Uterus (tissue), 4 donors: ENCODE data around the gene REEP5. TPM values are rescaled to one million over a fixed set of nuclear protein-coding genes. Genes with fewer than 3 reads are reported as not detected.

Experiments used
- DNase-seq, 2 donors: peaks; one replicate each; pipeline ENCODE4 v3.0.0-alpha.2; 2019 to 2020
- H3K27ac ChIP-seq, 2 donors: fragments of 200-600 bp; sonication (generic); 1 replicate in 1 of 2; 2 replicates in 1 of 2; pipeline ENCODE4 v1.5.1; 2016 to 2018
- H3K27me3 ChIP-seq, 2 donors: fragments of 200-600 bp; sonication (generic); one replicate each; pipeline ENCODE4 v1.5.1; 2018 to 2019; ENCODE audit warnings: control low read depth in 1 of 2
- H3K36me3 ChIP-seq, 2 donors: fragments of 200-600 bp; sonication (generic); one replicate each; pipeline ENCODE4 v1.5.1; 2019; ENCODE audit warnings: control low read depth in 1 of 2
- H3K4me1 ChIP-seq, 2 donors: fragments of 200-600 bp; sonication (generic); one replicate each; pipeline ENCODE4 v1.5.1; 2018 to 2019; ENCODE audit warnings: control low read depth in 1 of 2
- H3K4me3 ChIP-seq, 2 donors: fragments of 200-600 bp; sonication (generic); 1 replicate in 1 of 2; 2 replicates in 1 of 2; pipeline ENCODE4 v1.5.1; 2018 to 2019; ENCODE audit warnings: mild to moderate bottlenecking in 1 of 2
- H3K9me3 ChIP-seq, 2 donors: fragments of 200-600 bp; sonication (generic); one replicate each; pipeline ENCODE4 v1.5.1; 2019; ENCODE audit warnings: control low read depth in 1 of 2
- POLR2A ChIP-seq, 2 donors: fragments of 450-650 bp; IDR thresholded peaks; one replicate each; pipeline ENCODE4 v1.6.1; 2016; ENCODE audit warnings: antibody characterized with exemption in 2 of 2, mild to moderate bottlenecking in 1 of 2, moderate library complexity in 1 of 2
- intact Hi-C: fragments of 100-400 bp; cut with DNase I; formaldehyde crosslinking; loops from one replicate; pipeline ENCODE4 v1.15.1; 2023; ENCODE audit warnings: low total_unique reads
- total RNA-seq, 4 donors: library from RNA; depleted of rRNA in 3 of 4; stranded (reverse); fragments of >200 nt in 3 of 4; gene quantifications; one replicate each; pipeline versions ENCODE4 v1.1.0 to v1.2.4, GENCODE V29; 2014 to 2023
- TF ChIP-seq, protein P1 (sequence below), 4 experiments: fragments of 200-600 bp in 2 of 4; fragments of 450-650 bp in 2 of 4; sonication (generic) in 2 of 4; IDR thresholded peaks; one replicate each; pipeline ENCODE4 v1.5.1; 2016 to 2019; ENCODE audit warnings: antibody characterized with exemption in 4 of 4, mild to moderate bottlenecking in 2 of 4, moderate library complexity in 1 of 4
- donor health status: DM: yes; HTN: yes; CAD: no.

Gene REEP5
- total RNA-seq, 4 donors from 2014 or later, result 35.6 to 77.1 (median 56.2) TPM

GRCh38 chr5:112886975-112887374 lies 35.1 kb downstream of the REEP5 start:
- intact Hi-C loops, result no loop called here
- Histone ChIP-seq H3K4me3 (no peak overlapping the region), H3K27ac (no peak overlapping the region), H3K36me3 (no peaks in the 10 kb centered on the region), H3K9me3 (no peaks in the 10 kb centered on the region), H3K4me1 (no peaks in the 10 kb centered on the region), H3K27me3 (no peaks in the 10 kb centered on the region)
- TF ChIP-seq, protein P1, sequence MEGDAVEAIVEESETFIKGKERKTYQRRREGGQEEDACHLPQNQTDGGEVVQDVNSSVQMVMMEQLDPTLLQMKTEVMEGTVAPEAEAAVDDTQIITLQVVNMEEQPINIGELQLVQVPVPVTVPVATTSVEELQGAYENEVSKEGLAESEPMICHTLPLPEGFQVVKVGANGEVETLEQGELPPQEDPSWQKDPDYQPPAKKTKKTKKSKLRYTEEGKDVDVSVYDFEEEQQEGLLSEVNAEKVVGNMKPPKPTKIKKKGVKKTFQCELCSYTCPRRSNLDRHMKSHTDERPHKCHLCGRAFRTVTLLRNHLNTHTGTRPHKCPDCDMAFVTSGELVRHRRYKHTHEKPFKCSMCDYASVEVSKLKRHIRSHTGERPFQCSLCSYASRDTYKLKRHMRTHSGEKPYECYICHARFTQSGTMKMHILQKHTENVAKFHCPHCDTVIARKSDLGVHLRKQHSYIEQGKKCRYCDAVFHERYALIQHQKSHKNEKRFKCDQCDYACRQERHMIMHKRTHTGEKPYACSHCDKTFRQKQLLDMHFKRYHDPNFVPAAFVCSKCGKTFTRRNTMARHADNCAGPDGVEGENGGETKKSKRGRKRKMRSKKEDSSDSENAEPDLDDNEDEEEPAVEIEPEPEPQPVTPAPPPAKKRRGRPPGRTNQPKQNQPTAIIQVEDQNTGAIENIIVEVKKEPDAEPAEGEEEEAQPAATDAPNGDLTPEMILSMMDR (IDR thresholded peaks at IDR 0.05), result no peak
- TF ChIP-seq POLR2A (IDR thresholded peaks at IDR 0.05), result no peak
- no peak for DNase-seq

DNA sequence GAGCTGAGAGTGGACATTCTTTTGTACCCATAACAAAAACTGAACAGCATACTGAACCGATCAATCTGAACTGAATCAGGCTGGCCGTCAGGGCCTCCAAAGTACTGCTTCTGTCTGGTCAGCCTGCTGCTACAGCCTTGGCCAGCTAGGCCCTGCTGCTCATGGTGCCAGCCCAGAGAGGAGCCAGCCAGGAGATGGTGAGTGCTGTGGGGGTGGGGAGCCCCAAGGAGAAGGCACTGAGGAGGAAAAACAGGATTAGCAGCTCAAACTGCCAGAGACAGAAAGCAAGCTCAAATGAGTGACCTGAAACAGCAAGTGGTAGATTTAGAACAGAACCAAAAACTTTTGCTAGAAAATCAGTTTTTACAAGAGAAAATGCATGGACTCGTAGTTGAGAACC lies 37.0 kb downstream of the REEP5 start:
- Histone ChIP-seq H3K4me3 (no peak overlapping the region), H3K36me3 (no peaks in the 10 kb centered on the region), H3K9me3 (no peaks in the 10 kb centered on the region), H3K4me1 (no peaks in the 10 kb centered on the region), H3K27me3 (no peaks in the 10 kb centered on the region), H3K27ac (no peak overlapping the region)
- DNase-seq, result no peak
- intact Hi-C loops, result no loop called here
- no peak for TF ChIP-seq POLR2A (IDR thresholded peaks at IDR 0.05)
- TF ChIP-seq, protein P1 (IDR thresholded peaks at IDR 0.05), result no peak

DNA sequence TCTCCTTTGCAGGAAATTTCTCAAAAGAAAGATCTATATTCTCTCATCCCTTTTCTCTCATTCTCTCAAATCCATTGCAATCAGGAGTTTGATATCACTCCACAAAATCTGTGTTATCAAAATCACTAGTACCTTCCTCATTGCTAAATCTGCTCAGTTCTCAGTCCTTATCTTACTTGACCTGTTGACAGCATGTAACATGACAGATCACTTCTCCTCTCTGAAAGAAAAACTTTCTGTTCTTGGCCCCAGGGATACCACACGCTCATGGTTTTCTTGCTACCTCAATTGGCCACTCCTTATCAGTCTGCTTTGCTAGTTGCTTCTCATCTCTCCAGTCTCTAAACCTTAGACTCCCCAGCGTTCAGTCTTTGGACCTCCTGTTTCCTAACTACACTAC lies 38.8 kb downstream of the REEP5 start:
- H3K36me3 ChIP-seq, result no peaks in the 10 kb centered on the region
- no peaks in the 10 kb centered on the region for H3K27me3 ChIP-seq
- H3K4me3 ChIP-seq, result no peak overlapping the region
- no peaks in the 10 kb centered on the region for H3K9me3 ChIP-seq
- H3K27ac ChIP-seq, result no peak overlapping the region
- DNase-seq, result no peak
- H3K4me1 ChIP-seq, result no peaks in the 10 kb centered on the region
- TF ChIP-seq, protein P1 (IDR thresholded peaks at IDR 0.05), result no peak
- TF ChIP-seq POLR2A (IDR thresholded peaks at IDR 0.05), result no peak
- intact Hi-C loops, result no loop called here

GRCh38 chr5:112880219-112880964 lies 41.6 kb downstream of the REEP5 start:
- intact Hi-C loops, result no loop called here
- no peak for TF ChIP-seq POLR2A (IDR thresholded peaks at IDR 0.05)
- TF ChIP-seq, protein P1 (IDR thresholded peaks at IDR 0.05), result no peak
- H3K9me3 ChIP-seq, result no peaks in the 10 kb centered on the region
- H3K4me1 ChIP-seq, result no peaks in the 10 kb centered on the region
- no peak overlapping the region for H3K4me3 ChIP-seq
- H3K27ac ChIP-seq, result no peak overlapping the region
- H3K36me3 ChIP-seq, result no peaks in the 10 kb centered on the region
- no peaks in the 10 kb centered on the region for H3K27me3 ChIP-seq
- no peak for DNase-seq

DNA sequence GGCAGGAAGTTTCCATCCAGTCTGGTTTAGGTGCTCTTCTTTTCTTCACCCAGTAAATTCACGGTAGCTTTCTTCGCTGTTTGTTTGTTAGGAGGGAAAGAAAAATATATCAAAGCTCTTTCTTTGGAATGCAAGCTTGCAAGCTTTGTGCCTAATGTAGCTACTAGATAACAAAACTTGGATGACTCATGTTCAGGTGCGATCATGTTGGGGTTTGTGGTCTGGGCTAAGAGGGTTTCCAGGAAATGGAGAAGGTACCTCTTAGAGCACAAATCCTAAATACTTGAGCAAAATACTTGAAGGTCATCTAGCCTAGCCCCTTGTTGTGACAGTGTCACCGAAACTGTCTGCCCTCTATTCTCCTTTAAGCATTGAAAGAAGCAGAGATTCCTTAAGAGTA lies 43.3 kb downstream of the REEP5 start:
- no peaks in the 10 kb centered on the region for H3K27me3 ChIP-seq
- no peak overlapping the region for H3K27ac ChIP-seq
- DNase-seq, result no peak
- H3K4me3 ChIP-seq, result no peak overlapping the region
- H3K4me1 ChIP-seq, result no peaks in the 10 kb centered on the region
- no peaks in the 10 kb centered on the region for H3K36me3 ChIP-seq
- H3K9me3 ChIP-seq, result no peaks in the 10 kb centered on the region
- intact Hi-C loops, result no loop called here
- TF ChIP-seq, protein P1 (IDR thresholded peaks at IDR 0.05), result no peak
- TF ChIP-seq POLR2A (IDR thresholded peaks at IDR 0.05), result no peak
